NCI-H1694 treated with DMSO at 0.1 percent for 48 hours (cell line): ENCODE data around the gene CDH4.

Experiments used
- DNase-seq: peaks from one replicate; lab custom pipeline; 2025; lab: John Stamatoyannopoulos, UW

CDH4 gene

DNA sequence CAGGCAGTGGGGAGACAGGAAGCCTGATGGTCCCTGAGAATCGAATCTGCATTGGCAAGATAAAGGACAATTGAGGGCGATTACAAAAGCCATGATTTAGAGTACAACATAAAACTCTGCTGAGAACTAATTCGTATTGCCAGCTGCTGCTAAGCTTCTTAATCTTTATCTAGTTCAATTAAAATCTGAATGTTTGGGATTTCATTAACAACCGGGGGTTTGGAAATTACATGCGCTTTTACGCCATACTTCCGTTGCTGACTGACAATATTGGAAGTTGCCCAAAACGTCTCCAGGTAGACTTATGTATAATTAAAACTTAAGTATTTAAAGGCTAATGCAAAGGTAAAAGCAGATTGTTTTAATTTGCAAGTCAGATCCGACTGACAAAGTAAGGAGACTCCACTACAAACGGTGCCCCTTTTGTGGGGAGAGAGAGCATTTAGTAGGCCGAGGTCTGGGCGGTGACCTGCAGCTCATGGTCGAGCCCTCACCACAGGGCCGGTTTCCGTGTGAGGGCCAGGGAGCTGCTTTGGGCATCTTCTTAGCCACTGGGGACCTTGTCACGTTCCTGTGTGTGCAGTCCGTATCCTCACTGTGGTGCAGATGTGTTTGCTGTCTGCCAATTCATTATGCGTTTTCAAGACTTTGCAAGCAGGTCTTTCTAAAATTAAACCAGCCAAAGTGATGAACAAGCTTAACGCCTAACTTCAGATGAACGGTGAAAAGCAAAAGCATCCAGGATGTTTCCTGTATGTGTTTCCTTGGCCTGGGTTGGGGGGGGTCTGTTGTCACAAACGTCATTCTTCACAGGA lies 49.9 kb downstream of the CDH4 start:
- DNase-seq: no peak

DNA sequence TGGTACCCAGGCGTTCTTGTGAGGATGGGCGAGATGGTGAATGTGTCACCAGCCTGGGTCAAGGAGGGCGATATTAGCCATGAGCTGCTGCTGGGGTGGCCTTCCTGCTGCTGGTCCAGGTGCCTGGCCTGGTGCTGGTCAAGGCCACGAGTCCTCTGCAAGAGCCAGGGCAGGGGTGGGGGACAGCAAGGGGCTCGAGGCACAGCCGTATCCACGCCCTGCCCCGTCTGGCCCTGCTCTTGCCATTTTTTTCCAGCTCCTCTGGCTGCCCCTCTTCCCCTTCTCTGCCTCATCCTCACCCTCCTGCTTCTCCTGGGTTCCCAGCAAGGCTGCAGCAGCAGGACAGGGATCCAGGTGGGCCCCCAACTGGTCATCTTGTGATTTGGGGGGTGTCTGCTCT lies 51.2 kb downstream of the CDH4 start:
- no peak for DNase-seq

DNA sequence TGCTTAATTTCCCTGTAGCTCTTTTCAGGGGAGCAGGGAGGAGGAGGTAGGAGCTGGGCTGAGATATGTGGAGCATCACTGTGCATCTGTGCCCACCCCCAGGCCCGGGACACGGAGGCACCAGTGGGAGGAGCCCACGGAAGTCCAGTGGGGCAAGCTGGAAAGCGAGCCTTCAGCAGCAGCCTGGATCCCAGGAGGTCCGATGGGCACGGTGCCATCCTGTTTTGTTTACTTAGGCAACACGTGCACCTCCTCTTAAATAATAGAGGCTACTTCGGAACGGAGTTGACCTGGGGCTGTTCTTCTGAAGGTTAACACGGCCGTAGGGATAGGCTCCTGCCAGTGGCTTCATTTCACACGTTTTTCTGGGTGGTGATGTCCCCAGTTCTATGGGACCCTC lies 51.6 kb downstream of the CDH4 start:
- DNase-seq: no peak

DNA sequence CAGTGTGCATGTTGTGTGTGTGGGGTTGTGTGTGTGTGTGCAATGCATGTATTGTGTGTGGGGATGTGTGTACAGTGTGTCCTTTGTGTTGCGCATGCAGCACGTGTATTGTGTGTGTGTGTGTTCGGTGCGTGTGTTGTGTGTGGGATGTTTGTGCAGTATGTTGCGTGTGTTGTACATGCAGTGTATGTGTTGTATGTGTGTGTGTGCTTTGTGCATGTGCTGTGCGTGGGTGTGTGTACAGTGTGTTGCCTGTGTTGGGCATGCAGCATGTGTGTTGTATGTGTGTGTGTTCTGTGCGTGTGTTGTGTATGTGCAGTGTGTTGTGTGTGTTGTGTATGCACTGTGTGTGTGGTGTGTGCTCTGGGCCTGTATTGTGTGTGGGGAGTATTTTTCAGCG lies 52.7 kb downstream of the CDH4 start:
- no peak for DNase-seq

DNA sequence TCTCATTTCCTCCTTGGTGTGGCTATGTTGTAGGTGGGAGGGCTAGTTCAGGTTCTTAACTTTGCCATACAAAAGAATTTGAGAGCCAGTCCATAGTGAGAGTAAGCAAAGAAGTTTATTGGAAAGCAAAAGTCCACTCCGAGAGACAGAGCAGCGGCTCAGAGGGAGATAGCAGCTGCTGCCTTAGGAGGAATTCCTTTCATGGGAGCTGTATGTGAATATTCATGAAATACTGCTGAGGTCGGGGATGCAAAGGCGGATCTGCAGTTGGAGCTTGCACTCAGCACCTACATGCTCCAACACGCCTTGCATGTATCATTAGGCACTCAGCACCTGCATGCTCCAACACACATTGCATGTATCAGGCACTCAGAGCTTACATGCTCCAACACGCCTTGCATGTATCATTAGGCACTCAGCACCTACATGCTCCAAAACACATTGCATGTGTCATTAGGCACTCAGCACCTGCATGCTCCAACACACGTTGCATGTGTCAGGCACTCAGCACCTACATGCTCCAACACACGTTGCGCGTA lies 54.9 kb downstream of the CDH4 start:
- no peak for DNase-seq

DNA sequence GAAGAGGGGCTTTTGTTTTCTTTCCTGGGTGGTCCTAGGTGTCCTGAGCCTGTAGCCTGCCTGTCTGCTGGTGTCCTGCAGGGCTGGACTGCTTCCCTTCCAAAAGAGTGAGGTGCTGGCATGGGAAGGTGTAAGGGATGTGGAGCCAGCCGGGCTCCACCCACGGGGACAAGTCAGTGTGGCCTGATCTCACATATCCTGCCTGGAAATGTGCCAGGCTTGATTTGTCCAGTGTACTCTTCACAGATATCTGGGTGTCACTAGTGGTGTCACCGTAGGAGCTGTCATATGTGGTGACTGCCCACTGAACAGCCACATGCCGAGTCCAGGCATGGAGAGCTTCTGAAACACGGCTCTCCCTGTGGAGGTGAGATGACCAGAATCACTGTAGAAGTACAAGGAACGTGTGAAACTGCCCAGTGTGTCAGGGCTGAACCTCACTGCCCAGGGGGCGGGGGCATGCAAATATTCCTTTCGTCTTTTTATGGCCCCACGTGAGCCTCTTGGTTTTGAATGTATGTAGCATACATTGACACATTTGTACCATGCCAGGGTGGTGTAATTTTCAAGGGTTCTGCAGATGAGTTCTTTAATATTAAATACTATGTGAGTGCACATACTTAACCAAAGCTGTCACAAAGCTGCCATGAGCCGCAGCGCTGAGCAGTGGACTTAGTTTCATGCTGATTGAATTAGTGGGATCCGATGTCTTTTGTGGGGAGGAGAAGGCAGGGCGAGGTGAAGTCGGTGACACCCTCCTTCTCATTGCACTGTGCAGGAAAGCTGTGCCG lies 55.8 kb downstream of the CDH4 start:
- DNase-seq: no peak

DNA sequence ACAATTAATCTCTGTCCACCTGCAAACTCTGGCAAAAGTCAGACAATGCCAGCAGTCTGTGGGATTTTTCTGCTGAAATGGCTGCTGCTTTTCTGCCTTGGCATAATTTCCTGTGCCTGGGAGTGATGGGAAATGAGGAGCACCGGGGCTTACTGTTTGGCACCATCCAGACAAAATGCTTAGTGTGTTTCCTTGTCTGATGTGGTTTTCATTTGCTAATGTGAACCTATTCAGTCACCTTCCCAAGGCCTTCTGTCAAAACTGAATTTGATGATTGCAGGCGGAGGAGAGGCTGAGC lies 56.4 kb downstream of the CDH4 start:
- DNase-seq: no peak

DNA sequence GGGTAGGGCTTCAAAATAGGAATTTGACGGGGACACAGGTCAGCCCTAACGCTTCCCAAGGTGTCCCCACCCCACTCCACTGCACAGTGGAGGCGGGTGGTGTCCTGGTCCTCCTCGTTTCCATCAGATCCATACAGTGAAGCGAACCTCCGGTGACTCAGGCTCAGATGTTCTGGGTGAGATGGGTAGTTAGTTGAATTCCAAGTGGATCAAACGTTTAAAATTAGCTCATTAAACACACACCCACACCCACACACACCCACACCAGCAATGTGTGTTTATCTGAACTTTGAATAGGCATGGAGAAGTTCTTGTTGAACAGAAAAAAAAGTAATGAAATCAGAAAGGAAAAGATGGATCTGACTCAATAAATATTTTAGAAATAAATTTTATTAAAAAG lies 58.9 kb downstream of the CDH4 start:
- no peak for DNase-seq

DNA sequence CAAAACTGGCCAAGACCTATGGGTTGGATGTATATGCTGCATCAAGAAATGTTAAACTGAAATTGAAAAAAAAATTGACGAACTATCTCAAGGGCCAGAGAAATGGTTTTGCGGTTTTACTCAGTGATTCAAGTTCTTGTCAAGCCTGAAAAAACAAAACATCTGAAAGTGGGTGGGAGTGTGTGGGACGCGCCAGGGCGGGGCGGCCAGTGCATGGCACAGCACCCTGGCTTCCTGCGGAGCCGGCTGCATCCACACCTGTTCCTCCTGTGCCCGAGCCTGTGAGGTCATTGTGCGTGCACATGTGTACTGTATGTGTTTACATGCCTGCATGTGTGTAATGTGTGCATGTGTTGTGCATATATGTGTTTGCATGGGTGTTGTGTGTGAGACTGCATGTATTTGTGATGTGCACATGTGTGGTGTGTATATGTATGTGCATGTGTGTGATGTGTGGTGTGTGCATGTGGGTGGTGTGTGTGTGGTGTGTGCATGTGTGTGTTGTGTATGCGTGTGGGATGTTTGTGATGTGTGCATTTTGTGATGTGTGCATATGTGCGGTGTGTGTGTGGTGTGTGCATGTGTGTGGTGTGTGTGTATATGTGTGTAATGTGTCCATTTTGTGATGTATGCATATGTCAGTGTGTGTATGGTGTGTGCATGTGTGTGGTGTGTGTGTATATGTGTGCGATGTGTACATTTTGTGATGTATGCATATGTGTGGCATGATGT lies 59.8 kb downstream of the CDH4 start:
- DNase-seq: no peak

DNA sequence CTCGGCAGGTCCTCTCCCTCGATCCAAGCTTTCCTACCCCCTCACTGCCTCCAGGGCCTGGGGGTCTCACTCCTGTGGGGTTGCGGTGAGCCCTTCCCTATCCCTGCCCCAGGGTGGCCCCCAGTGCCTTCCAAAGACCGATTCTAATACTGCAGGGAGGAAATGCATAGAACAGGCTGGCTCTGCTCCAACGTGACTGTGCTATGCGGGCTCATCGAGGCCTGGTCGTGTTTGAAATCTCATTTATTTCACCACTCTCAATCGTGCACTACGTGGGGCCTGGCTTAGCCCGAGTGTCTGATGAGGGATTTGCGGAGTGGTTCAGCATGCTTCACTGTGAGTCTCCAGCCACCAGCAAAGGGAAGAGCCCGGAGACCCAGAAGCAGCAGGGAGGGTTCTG lies 60.9 kb downstream of the CDH4 start:
- DNase-seq: no peak

DNA sequence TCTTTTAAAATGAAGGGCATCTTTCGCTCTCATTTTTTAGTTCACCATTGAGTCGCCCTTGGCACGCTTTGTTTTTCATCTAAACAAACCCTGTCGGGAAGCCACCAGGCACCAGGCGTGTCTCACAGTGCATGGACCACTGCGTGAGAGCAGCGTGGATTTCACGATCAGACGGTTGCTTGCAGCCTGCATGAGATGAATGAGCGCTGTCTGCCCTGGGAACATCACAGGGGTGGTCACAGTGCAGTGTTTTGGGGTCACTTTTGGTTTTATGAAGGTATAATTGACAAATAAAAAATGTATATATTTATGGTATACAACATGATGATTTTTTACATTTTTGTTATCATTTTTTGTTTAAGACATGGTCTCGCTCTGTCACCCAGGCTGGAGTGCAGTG lies 61.3 kb downstream of the CDH4 start:
- no peak for DNase-seq

DNA sequence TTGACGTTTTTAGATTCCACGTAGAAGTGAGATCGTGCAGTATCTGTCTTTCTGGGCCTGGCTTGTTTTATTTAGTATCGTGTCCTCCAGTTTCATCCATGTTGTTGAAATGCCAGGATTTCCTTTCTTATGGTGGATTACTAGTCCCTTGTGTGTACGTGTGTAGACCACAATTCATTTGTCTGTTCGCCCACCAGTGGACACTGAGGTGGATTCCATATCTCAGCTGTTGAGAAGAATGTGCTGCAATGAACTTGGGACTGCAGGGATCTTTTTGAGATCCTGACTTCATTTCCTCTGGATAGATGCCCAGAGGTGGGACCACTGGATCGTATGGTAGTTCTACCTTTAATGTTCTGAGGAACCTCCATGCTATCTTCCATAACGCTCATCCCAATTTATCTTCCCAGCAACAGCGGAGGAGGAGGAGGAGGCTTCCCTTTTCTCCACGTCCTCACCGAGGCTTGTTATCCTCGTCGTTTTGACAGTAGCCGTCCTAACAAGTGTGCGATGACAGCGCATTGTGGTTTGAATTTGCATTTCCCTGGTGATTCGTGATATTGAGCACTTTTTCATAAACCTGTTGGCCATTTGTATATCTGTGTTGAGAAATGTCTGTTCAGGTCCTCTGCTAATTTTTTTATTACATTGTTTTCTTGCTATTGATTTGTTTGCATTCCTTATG lies 62.4 kb downstream of the CDH4 start:
- no peak for DNase-seq

DNA sequence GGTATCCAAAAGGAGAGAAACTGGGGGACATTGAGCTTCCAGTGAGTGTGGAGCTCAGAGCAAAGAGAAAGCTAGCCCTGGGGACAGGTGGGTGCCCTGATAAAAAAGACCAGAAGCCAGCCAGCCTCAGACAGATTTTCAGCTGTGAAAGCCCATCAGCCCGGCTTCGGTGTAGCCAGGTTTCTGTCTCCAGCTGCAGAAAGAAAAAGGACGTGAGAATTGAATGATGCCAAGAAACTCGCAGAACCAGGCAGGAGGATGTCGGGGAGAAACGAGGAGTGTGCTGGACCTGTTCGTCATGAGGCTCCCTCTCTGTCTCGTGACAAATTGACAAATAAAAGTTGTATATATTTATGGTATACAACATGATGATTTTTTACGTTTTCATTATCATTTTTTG lies 63.3 kb downstream of the CDH4 start:
- no peak for DNase-seq

DNA sequence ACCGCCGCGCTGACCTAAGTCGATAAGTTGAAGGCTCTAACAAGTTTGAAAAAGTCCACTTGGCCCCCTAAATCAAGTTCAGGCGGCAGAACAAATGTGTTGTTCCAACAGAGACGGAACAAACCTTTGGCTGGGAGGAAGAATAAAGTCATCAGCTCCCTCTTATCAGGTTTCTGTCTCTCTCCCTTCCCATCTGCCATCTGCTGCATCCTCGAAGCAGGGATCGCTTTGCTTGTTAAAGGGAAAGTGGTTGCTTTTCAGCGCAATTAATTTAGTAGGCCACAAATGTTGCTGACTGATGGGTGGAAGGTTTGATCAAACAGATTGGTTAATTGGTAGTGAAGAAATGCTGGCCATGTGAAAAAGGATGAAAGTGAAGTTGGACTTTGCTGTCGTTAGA lies 64.3 kb downstream of the CDH4 start:
- DNase-seq: no peak

DNA sequence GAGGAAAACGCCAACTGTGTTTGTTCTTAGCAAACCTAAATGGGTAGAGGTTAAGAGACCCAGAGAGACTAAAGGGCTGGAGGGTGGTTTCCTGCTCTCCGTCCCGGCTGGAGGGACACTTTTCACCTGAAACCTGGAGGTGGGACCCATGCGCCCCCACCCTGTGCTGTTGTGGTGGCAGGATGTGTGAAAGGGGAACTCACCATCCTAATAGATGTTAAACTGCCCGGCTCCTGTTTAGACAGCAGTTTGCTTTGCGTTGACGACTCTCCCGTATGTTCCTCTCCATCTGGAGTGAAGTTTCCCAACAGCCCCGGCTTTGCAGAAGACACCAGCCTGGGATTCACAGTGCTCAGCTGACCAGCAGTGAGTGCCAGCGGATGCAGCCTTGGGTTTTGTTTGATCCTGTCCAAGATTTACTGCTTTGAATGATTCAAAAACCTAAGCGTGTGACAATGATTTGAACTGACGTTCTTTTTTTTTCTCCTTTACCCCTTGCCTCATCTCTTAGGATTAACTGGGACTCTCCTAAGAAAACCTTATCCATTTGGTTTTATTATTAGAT lies 66.0 kb downstream of the CDH4 start:
- DNase-seq: no peak

DNA sequence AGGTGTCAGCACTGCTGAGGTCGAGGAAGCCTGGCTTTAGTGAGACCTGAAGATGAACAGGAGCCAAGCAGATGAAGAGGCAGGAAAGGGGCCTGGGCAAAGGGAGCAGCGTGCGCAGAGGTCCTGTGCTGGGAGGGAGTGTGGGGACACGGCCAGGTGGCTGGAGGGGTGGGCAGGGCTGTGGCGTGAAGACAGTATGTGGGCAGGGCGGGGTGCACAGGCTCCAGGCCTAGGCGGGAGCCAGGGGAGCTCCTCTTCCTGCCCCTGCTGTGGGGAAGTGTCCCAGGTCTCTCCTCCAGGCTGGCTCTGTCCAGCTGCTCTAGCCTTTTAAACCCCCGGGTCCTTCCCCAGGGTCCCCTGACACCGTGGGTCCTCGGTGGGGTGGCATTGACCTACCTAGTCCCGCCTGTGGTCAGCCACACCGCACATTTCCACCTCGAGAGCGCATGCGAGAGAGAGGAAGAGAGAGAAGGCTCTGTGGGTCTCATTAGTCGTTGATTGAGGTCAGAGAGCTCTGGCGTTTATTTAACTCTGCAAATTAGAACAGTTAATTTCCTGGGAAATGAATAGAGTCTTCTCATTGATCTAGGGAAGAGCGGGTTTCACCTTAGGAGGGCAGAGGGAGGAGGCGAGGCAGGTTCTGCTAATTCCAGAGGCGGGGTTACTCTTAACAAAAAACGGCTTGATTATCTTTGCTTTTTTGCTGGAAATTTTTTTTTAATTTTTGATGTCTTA lies 68.8 kb downstream of the CDH4 start:
- DNase-seq: no peak

DNA sequence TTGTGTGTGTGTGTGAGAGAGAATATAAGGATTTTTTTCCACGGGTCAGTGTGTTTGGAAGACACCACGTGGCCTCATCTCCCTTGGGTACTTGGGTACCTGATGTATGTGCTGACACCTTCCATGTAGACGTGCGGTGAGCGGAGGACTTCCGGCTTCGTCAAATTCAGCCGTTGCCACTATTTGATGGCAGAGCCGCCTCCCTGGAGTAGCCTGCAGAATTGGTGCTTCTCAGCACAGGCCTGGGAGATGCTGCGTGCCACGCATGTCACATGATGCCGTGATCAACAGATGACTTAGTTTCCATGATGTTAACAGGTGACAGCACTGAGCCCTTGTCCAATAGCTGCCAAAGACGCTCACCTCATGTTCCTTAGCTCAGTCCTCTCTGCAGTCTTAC lies 69.4 kb downstream of the CDH4 start:
- DNase-seq: no peak

DNA sequence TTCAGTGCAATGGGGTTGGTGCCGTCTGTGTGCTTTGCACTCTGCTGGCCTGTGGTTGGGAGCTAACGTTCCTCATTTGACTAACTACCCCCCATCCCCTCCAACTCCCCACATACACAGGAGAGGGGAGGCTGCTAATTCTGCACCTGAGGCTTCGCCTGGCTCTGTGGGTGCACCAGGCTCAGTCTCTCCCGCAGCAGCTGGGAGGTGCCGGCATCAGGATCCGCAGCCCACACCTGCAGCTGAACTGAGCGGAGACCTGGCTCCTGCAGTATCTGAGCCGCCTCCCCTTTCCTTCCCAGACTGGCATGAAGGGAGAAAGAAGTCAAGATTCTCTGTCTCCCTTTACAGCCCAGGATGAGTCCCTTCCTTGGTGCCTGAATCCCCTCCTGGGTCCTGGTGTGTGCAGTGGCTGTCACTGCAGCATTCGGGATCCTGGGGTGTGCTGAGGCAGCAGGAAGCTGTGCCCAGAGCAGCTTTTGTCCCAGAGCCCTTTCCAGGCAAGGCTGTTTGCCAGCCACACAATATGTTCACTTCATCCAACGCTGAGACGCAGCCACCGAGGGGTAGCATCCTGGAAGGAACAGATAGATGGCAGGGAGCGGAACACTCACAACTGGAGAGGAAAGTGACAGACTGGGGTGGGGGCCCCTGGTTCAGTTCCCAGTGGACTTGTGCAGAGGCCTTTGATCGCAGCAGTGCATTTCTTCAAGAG lies 70.2 kb downstream of the CDH4 start:
- DNase-seq: no peak

DNA sequence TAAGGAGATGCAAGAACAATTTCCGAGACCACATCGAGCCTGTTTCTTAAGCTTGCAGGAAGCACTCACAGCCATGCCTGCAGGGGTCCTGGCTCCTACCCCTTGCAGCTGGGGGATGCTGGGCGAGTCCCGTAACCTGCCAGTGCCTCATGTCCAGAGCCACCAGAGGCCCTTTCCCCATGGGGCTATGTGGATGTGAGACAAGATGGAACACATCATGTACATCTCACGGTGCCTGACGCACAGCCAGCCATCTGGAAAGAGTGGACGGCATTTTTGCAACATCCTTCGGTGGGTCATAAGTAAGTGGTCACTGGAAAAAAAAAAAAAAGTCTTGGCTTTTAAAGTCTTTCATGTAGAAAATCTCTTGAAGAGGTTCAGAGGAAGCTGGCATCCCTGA lies 72.8 kb downstream of the CDH4 start:
- DNase-seq: no peak

DNA sequence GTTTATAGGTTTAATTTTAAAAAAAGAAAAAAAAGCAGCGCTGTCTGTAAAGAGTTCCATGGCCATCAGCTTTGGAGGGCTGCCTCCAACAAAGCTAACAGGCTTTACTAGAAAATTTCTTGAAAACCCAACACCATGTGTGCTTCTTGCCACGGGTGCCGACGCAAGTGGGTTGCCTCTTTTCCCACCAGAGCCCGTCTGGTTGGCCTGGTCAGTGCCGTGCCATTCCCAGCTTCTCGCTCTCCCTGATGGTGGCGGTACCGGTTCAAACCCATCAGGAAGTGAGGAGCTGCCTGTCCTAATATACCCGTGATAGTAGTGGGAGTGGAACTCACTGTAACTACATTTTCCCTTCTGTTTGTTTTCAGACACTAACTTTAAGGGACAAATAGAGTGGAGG lies 73.7 kb downstream of the CDH4 start:
- DNase-seq: no peak
